SK-N-SH (cell line): ENCODE data around the gene VPS50.

Experiments used
- EP300 ChIP-seq, 2 experiments: IDR thresholded peaks; 2 replicates each; pipeline versions ENCODE4 v1.4.0 to v1.6.1; 2012; ENCODE audit warnings: borderline replicate concordance in 1 of 2, low read depth in 1 of 2, low read length in 1 of 2
- YY1 ChIP-seq: IDR thresholded peaks from 2 replicates; pipeline ENCODE4 v1.4.0; 2012; ENCODE audit warnings: low read depth, mild to moderate bottlenecking

- TF ChIP-seq EP300 (IDR thresholded peaks at IDR 0.05; ENCODE audit: borderline replicate concordance in 1 of 2, low read depth in 1 of 2, low read length in 1 of 2), result no peak
- no peak for TF ChIP-seq YY1
Observed at GRCh38 chr7:93301736-93302135, 69.6 kb downstream of the VPS50 start.
